ENCODE data around the gene MAD1L1. TPM values are rescaled to one million over a fixed set of nuclear protein-coding genes. Genes with fewer than 3 reads are reported as not detected.

MAD1L1 gene
- total and polyA plus RNA-seq, 2 of the 13 experiments (the other 11 are each of a cell fraction or from before 2014, with no cell fraction given): 17.4 to 64.7 TPM

- no peak for TF ChIP-seq ZBTB40 (IDR thresholded peaks at IDR 0.05)
- TF ChIP-seq ZBTB40 (CRISPR knock-in tag; IDR thresholded peaks at IDR 0.05): no peak; the same call in 1 of the 2 replicates
- no peak for TF ChIP-seq ZNF781 (CRISPR knock-in tag; IDR thresholded peaks at IDR 0.05; ENCODE audit: borderline replicate concordance, not compliant biosample characterization)
- TF ChIP-seq TMF1 (CRISPR knock-in tag; IDR thresholded peaks at IDR 0.05; ENCODE audit: low read depth): no peak
- TF ChIP-seq THAP9 (CRISPR knock-in tag; IDR thresholded peaks at IDR 0.05; ENCODE audit: borderline replicate concordance): no peak
- no peak for TF ChIP-seq SOX6 (IDR thresholded peaks at IDR 0.05)
- 0 out of 2 replicates have a peak, but pooled peaks have one; percentile 19 for TF ChIP-seq SOX6 (CRISPR knock-in tag; IDR thresholded peaks at IDR 0.05)
- 0 out of 2 replicates have a peak, but pooled peaks have one; percentile 32 for TF ChIP-seq ELF3 (CRISPR knock-in tag; IDR thresholded peaks at IDR 0.05)
- TF ChIP-seq AFF4 (CRISPR knock-in tag; IDR thresholded peaks at IDR 0.05): no peak
- TF ChIP-seq ZNF776 (CRISPR knock-in tag; IDR thresholded peaks at IDR 0.05): no peak
- TF ChIP-seq PAF1 (CRISPR knock-in tag; IDR thresholded peaks at IDR 0.05): no peak
- TF ChIP-seq TBX3 (IDR thresholded peaks at IDR 0.05; ENCODE audit: borderline replicate concordance): no peak
- TF ChIP-seq JDP2 (CRISPR knock-in tag; IDR thresholded peaks at IDR 0.05; ENCODE audit: borderline replicate concordance): no peak
These were observed 390.2 kb downstream of the MAD1L1 start (continued) for GRCh38 chr7:1842321-1843221.

All from HepG2 (cell line).